IMR-90 (cell line): ENCODE measurements around the gene KRTDAP. TPM values are rescaled to one million over a fixed set of nuclear protein-coding genes. Genes with fewer than 3 reads are reported as not detected.

ENCODE experiments used
- ATAC-seq: fragments of 200-7000 bp; cut with Tn5 transposase; 2 replicates; pipeline ENCODE4 v1.9.1; 2020; ENCODE audit warnings: low read depth, mild to moderate bottlenecking, moderate library complexity
- BruUV-seq: library from RNA; stranded (reverse); fragments of 400-500 nt; replicated peaks from 2 replicates; lab custom pipeline; 2021; lab: Mats Ljungman, UMichigan
- CTCF ChIA-PET: fragments of 300-600 bp; formaldehyde crosslinking; extraction: SDS; loops from one replicate; lab custom pipeline; 2021; ENCODE audit warnings: antibody characterized with exemption; lab: Yijun Ruan, JAX
- POLR2A ChIA-PET: fragments of 300-600 bp; sonication (Branson Sonifier 250); formaldehyde crosslinking; loops from one replicate; lab custom pipeline; 2022; ENCODE audit warnings: antibody characterized with exemption; ENCODE audit not compliant: unreplicated experiment; lab: Charles Lee
- DNase-seq: peaks from one replicate; pipeline ENCODE4 v3.0.0; 2013
- H2AFZ ChIP-seq: replicated peaks from 2 replicates; pipeline ENCODE3; 2013; ENCODE audit warnings: low read length, mild to moderate bottlenecking; ENCODE audit not compliant: poor library complexity
- H2AK5ac ChIP-seq: 2 replicates; pipeline ENCODE4 v1.6.1; 2013; ENCODE audit warnings: low read depth, low read length, inconsistent platforms
- H2AK9ac ChIP-seq: replicated peaks from 2 replicates; pipeline ENCODE3; 2013; ENCODE audit warnings: mild to moderate bottlenecking, low read depth, low read length, moderate library complexity; ENCODE audit not compliant: poor library complexity
- H2BK120ac ChIP-seq: 2 replicates; pipeline ENCODE4 v1.6.1; 2013; ENCODE audit warnings: low read depth, low read length, inconsistent platforms
- H2BK15ac ChIP-seq: 3 replicates; pipeline ENCODE4 v1.6.1; 2013; ENCODE audit warnings: low read depth, low read length, inconsistent platforms
- H2BK20ac ChIP-seq: 2 replicates; pipeline ENCODE4 v1.6.1; 2013; ENCODE audit warnings: low read depth, mild to moderate bottlenecking, inconsistent platforms, low read length, moderate library complexity
- H2BK5ac ChIP-seq: 2 replicates; pipeline ENCODE4 v1.6.1; 2013; ENCODE audit warnings: mild to moderate bottlenecking, low read depth, low read length, inconsistent platforms; ENCODE audit not compliant: poor library complexity, severe bottlenecking
- H3K14ac ChIP-seq: replicated peaks from 2 replicates; pipeline ENCODE4 v1.6.1; 2013; ENCODE audit warnings: low read depth, low read length, inconsistent platforms
- H3K18ac ChIP-seq: 2 replicates; pipeline ENCODE4 v1.6.1; 2013; ENCODE audit warnings: low read depth, low read length, control low read depth
- H3K23ac ChIP-seq: 2 replicates; pipeline ENCODE4 v1.6.1; 2013; ENCODE audit warnings: low read depth, low read length, inconsistent platforms
- H3K27ac ChIP-seq: 2 replicates; pipeline ENCODE4 v1.5.1; 2013; ENCODE audit warnings: mild to moderate bottlenecking, control low read depth, low read length; ENCODE audit not compliant: insufficient read depth
- H3K27me3 ChIP-seq: 2 replicates; pipeline ENCODE4 v1.6.1; 2013; ENCODE audit warnings: low read length; ENCODE audit not compliant: control insufficient read depth, insufficient read depth
- H3K36me3 ChIP-seq: 2 replicates; pipeline ENCODE4 v1.6.1; 2013; ENCODE audit warnings: low read length, mixed read lengths; ENCODE audit not compliant: control insufficient read depth, insufficient read depth
- H3K4ac ChIP-seq: 2 replicates; pipeline ENCODE4 v1.6.1; 2013; ENCODE audit warnings: low read depth, low read length, inconsistent platforms
- H3K4me1 ChIP-seq: 2 replicates; pipeline ENCODE4 v1.6.1; 2013; ENCODE audit warnings: low read length, mixed read lengths; ENCODE audit not compliant: control insufficient read depth, insufficient read depth
- H3K4me2 ChIP-seq: 2 replicates; pipeline ENCODE4 v1.6.1; 2013; ENCODE audit warnings: low read depth, mild to moderate bottlenecking, control low read depth, low read length, moderate library complexity
- H3K4me3 ChIP-seq: 2 replicates; pipeline ENCODE4 v1.5.1; 2013; ENCODE audit warnings: low read depth, mild to moderate bottlenecking, control low read depth, low read length, moderate library complexity; ENCODE audit not compliant: insufficient read depth
- H3K56ac ChIP-seq: 2 replicates; pipeline ENCODE4 v1.6.1; 2013; ENCODE audit warnings: low read length, inconsistent platforms; ENCODE audit not compliant: insufficient read depth; ENCODE audit errors: extremely low read depth
- H3K79me1 ChIP-seq, 2 experiments: 2 replicates each; pipeline ENCODE4 v1.6.1; 2013; ENCODE audit warnings: low read length in 2 of 2, inconsistent platforms in 1 of 2, low read depth in 1 of 2
- H3K9ac ChIP-seq: 2 replicates; pipeline ENCODE4 v1.6.1; 2013; ENCODE audit warnings: low read depth, low read length, control low read depth
- H3K9me1 ChIP-seq: 2 replicates; pipeline ENCODE4 v1.6.1; 2013; ENCODE audit warnings: low read length, inconsistent platforms; ENCODE audit not compliant: insufficient read depth
- H3K9me3 ChIP-seq: 2 replicates; pipeline ENCODE4 v1.6.1; 2013; ENCODE audit warnings: low read length; ENCODE audit not compliant: control insufficient read depth, insufficient read depth
- H4K20me1 ChIP-seq: 2 replicates; pipeline ENCODE4 v1.6.1; 2013; ENCODE audit warnings: low read length, inconsistent platforms; ENCODE audit not compliant: insufficient read depth
- H4K5ac ChIP-seq: 2 replicates; pipeline ENCODE4 v1.6.1; 2013; ENCODE audit warnings: mild to moderate bottlenecking, low read depth, low read length, control low read depth
- H4K8ac ChIP-seq, 2 experiments: 2 replicates each; pipeline ENCODE4 v1.6.1; 2013; ENCODE audit warnings: low read depth in 2 of 2, low read length in 2 of 2, control low read depth in 1 of 2, inconsistent platforms in 1 of 2
- H4K91ac ChIP-seq: 2 replicates; pipeline ENCODE4 v1.6.1; 2013; ENCODE audit warnings: low read depth, low read length, inconsistent platforms; ENCODE audit not compliant: insufficient read depth
- CEBPB ChIP-seq: IDR thresholded peaks from 2 replicates; pipeline ENCODE4 v1.6.1; 2012; ENCODE audit warnings: low read depth, low read length, improper control_type of control experiment
- CHD1 ChIP-seq: IDR thresholded peaks from 2 replicates; pipeline ENCODE4 v1.6.1; 2012; ENCODE audit warnings: low read depth, low read length, improper control_type of control experiment
- USF2 ChIP-seq: fragments of 150-350 bp; IDR thresholded peaks from 2 replicates; pipeline ENCODE4 v1.6.1; 2017; ENCODE audit warnings: mild to moderate bottlenecking, antibody characterized with exemption, low read length, low read depth
- WGBS, 2 experiments: methylation state at CpG; one replicate each; pipeline versions ENCODE4 v1.1.5 to v1.1.7; 2013; ENCODE audit warnings: missing lambda C conversion rate in 2 of 2; ENCODE audit not compliant: insufficient read length in 1 of 2; ENCODE audit errors: extremely low coverage in 2 of 2; 5-methylcytosine and 5-hydroxymethylcytosine counted together
- dilution Hi-C: fragments of 300-500 bp; cut with HindIII; formaldehyde crosslinking; loops from one replicate; pipeline ENCODE4 v1.14.3; 2018; ENCODE audit warnings: low sequenced_read_pairs; ENCODE audit not compliant: unreplicated experiment
- in situ Hi-C: fragments of 300-500 bp; cut with MboI; formaldehyde crosslinking; loops from 3 replicates; pipeline ENCODE4 v1.14.3; 2019; ENCODE audit warnings: low sequenced_read_pairs, inconsistent platforms, mixed read lengths
- intact Hi-C: fragments of 100-400 bp; cut with micrococcal nuclease; formaldehyde crosslinking; loops from 2 replicates; pipeline ENCODE4 v1.10.0; 2022
- polyA plus RNA-seq, 3 experiments: library from polyadenylated mRNA; depleted of rRNA; stranded (reverse); fragments of >200 nt; gene quantifications; 2 replicates each; pipeline ENCODE4 v1.2.3, GENCODE V29; 2012; ENCODE audit warnings: low replicate concordance in 1 of 3
- total RNA-seq: library from RNA; depleted of rRNA; stranded (reverse); fragments of >200 nt; gene quantifications from 2 replicates; pipeline ENCODE4 v1.2.3, GENCODE V29; 2012

The KRTDAP gene
- total and polyA plus RNA-seq, 2 of the 4 experiments (the other 2 are of a cell fraction): not detected

GRCh38 chr19:35519291-35519690 lies 29.0 kb upstream of the KRTDAP start:
- Histone ChIP-seq H3K27me3 (no peaks in the 10 kb centered on the region), H2BK120ac (peak overlapping the region; percentile 82), H3K4me3 (no peak overlapping the region), H4K8ac (peak overlapping the region; percentile 79 to 91; a peak in 3 of 4 replicates), H3K79me1 (0 out of 4 replicates have a peak, but pooled peaks cover 0 to 3% of the 10 kb centered on the region in 2 experiments), H3K27ac (no peak overlapping the region), H4K91ac (peak overlapping the region; percentile 85), H3K23ac (0 out of 2 replicates have a peak overlapping the region, but pooled peaks have one; percentile 16), H3K14ac (peak overlapping the region; percentile 38), H2BK20ac (peak overlapping the region; percentile 85), H2AK5ac (peak overlapping the region; percentile 99), H3K9me3 (no peaks in the 10 kb centered on the region), H3K4me2 (no peak overlapping the region), H2BK5ac (peak overlapping the region; percentile 67), H3K4me1 (peaks cover 7% of the 10 kb centered on the region), H4K20me1 (no peaks in the 10 kb centered on the region), H2AFZ (peak overlapping the region; percentile 68), H2AK9ac (peak overlapping the region; percentile 94), H3K9ac (no peak overlapping the region), H3K9me1 (peaks cover 16% of the 10 kb centered on the region), H4K5ac (peak overlapping the region; percentile 55), H3K36me3 (no peaks in the 10 kb centered on the region), H3K4ac (peak overlapping the region; percentile 92), H2BK15ac (peak overlapping the region; percentile 99; the same call in 2 of the 3 replicates), H3K56ac (no peak overlapping the region), H3K18ac (peak overlapping the region; percentile 92)
- BruUV-seq: no TSS peak
- in situ Hi-C loops (no loop called here), intact Hi-C loops (no loop called here), dilution Hi-C loops (no loop called here)
- ChIA-PET POLR2A (no interaction called here), CTCF (interaction anchor here (0.6 kb wide), 1 partner anchor 30 kb away, joined by 5 read pairs; no protein-coding TSS in a partner anchor)
- WGBS, 2 experiments: no CpG with 5 or more reads among the region's 7 CpGs
- TF ChIP-seq CHD1 (no peak), USF2 (no peak), CEBPB (no peak)
- ATAC-seq (0 out of 2 replicates have a peak, but pooled peaks have one; percentile 8), DNase-seq (peak; percentile 27)
